Common myeloid progenitor, CD34-positive (primary cell): ENCODE data around the gene ADAM8.

Experiments
- CTCF ChIA-PET: fragments of 350-600 bp; sonication (Branson Sonifier 250); formaldehyde crosslinking; loops from one replicate; lab custom pipeline; 2021; ENCODE audit warnings: antibody characterized with exemption; lab: Charles Lee
- POLR2A ChIA-PET: fragments of 350-600 bp; sonication (Branson Sonifier 250); formaldehyde crosslinking; loops from one replicate; lab custom pipeline; 2021; ENCODE audit warnings: antibody characterized with exemption; lab: Charles Lee
- DNase-seq, 3 donors: peaks; one replicate each; pipeline versions ENCODE4 v3.0.0 to v3.0.0-alpha.2; 2013
- H3K27ac ChIP-seq, 2 experiments: 1 replicate in 1 of 2; 2 replicates in 1 of 2; pipeline ENCODE4 v1.7.0; 2013; ENCODE audit warnings: inconsistent platforms in 2 of 2, low read length in 2 of 2, mild to moderate bottlenecking in 2 of 2, low read depth in 1 of 2, moderate library complexity in 1 of 2; ENCODE audit not compliant: severe bottlenecking in 2 of 2, insufficient read depth in 1 of 2, poor library complexity in 1 of 2
- H3K27me3 ChIP-seq, 5 experiments: replicated peaks in 2 of 5; 1 replicate in 3 of 5; 2 replicates in 2 of 5; pipeline versions ENCODE4 v1.6.1 to v1.7.0; 2013; ENCODE audit warnings: low read length in 4 of 5, mild to moderate bottlenecking in 2 of 5, moderate library complexity in 2 of 5, inconsistent platforms in 1 of 5; ENCODE audit not compliant: insufficient read depth in 5 of 5, control insufficient read depth in 4 of 5
- H3K36me3 ChIP-seq, 4 experiments: 1 replicate in 2 of 4; 2 replicates in 2 of 4; pipeline versions ENCODE4 v1.6.1 to v1.7.0; 2013; ENCODE audit warnings: low read length in 3 of 4, control low read depth in 1 of 4, mild to moderate bottlenecking in 1 of 4; ENCODE audit not compliant: control insufficient read depth in 4 of 4, insufficient read depth in 4 of 4
- H3K4me1 ChIP-seq, 4 experiments: 1 replicate in 3 of 4; 2 replicates in 1 of 4; pipeline versions ENCODE4 v1.6.1 to v1.7.1; 2013; ENCODE audit warnings: low read length in 3 of 4, mild to moderate bottlenecking in 3 of 4, control low read depth in 1 of 4, inconsistent platforms in 1 of 4, moderate library complexity in 1 of 4; ENCODE audit not compliant: control insufficient read depth in 4 of 4, insufficient read depth in 4 of 4; ENCODE audit errors: control extremely low read depth in 1 of 4
- H3K4me3 ChIP-seq, 7 experiments: 1 replicate in 4 of 7; 2 replicates in 3 of 7; pipeline versions ENCODE4 v1.5.1 to v1.7.0; 2013; ENCODE audit warnings: mild to moderate bottlenecking in 7 of 7, low read length in 6 of 7, moderate library complexity in 6 of 7, inconsistent platforms in 2 of 7, low read depth in 2 of 7, control low read depth in 1 of 7; ENCODE audit not compliant: insufficient read depth in 4 of 7, control insufficient read depth in 1 of 7; ENCODE audit errors: extremely low read depth in 1 of 7
- H3K9me3 ChIP-seq, 5 experiments: 1 replicate in 4 of 5; 2 replicates in 1 of 5; pipeline versions ENCODE4 v1.6.1 to v1.7.1; 2013; ENCODE audit warnings: low read length in 4 of 5, mild to moderate bottlenecking in 2 of 5, inconsistent platforms in 1 of 5, low read depth in 1 of 5, moderate library complexity in 1 of 5; ENCODE audit not compliant: control insufficient read depth in 4 of 5, insufficient read depth in 2 of 5; ENCODE audit errors: control extremely low read depth in 1 of 5
- WGBS: methylation state at CpG from one replicate; pipeline ENCODE4 v1.1.5; 2013; ENCODE audit not compliant: insufficient coverage; 5-methylcytosine and 5-hydroxymethylcytosine counted together

Gene ADAM8

DNA sequence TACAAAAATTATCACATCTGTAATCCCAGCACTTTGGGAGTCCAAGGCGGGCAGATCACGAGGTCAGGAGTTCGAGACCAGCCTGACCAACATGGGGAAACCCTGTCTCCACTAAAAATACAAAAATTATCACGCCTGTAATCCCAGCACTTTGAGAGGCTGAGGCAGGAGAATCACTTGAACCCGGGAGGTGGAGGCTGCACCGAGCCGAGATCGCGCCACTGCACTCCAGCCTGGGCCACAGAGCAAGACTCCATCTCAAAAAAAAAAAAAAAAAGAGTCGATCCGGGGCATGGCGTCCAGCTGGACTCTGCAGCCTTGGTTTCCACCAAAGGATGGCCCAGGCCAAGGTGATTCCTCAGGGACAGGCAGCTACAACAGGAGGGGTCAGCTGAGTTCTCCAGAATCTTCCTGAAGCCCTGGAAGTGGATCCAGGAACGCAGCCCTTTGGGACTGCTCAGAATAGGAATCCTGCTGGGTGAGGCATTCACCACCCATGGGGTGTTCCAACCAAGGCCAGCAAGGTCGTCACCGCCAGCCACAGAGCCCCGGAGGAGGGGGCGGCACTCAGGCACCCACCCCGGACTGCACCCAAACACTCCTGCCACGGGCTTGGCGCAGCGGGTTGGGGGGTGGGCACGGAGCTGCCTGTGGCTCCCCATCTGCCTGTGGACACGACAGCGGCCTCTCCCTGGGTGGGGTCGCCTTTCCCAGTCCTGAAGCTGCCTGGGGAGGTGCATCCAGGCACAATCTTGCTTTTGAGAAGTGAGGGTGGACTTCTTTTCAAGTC lies 58.7 kb downstream of the ADAM8 start:
- 95% methylated on average over 13 of the region's 25 CpGs for WGBS
- H3K36me3 ChIP-seq = no peaks in the 10 kb centered on the region
- ChIA-PET POLR2A (no interaction called here), CTCF (no interaction called here)
- no peak overlapping the region for H3K4me3 ChIP-seq
- H3K4me1 ChIP-seq = no peaks in the 10 kb centered on the region
- no peak for DNase-seq
- H3K27me3 ChIP-seq = peaks cover 0 to 45% (median 10%) of the 10 kb centered on the region in 5 experiments
- no peaks in the 10 kb centered on the region for H3K9me3 ChIP-seq
- H3K27ac ChIP-seq = no peak overlapping the region

DNA sequence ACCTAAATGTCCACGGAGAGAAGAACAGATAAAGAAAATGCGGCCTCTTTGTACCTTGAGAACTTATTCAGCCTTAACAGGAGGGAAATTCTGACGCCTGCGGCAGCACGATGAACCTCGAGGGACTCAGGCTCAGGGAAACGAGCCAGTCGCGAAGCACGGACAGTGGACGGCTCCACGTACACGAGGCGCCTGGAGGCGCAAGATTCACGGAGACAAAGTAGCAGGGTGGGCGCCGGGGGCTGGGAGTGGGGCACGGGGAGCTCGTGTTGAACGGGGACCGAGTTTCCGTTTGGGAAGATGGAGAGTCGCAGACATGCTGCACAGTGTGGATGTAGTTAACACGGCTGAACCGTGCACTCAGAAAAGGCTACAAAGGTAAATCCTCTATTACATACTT lies 59.9 kb downstream of the ADAM8 start:
- Histone ChIP-seq H3K36me3 (no peaks in the 10 kb centered on the region), H3K4me1 (no peaks in the 10 kb centered on the region), H3K27me3 (peaks cover 0 to 45% (median 10%) of the 10 kb centered on the region in 5 experiments), H3K4me3 (no peak overlapping the region), H3K27ac (no peak overlapping the region), H3K9me3 (no peaks in the 10 kb centered on the region)
- ChIA-PET CTCF (interaction anchor here (0.6 kb wide), 1 partner anchor 10 kb away, joined by 3 read pairs; no protein-coding TSS in a partner anchor), POLR2A (no interaction called here)
- 85% methylated on average over 24 of the region's 26 CpGs for WGBS
- no peak for DNase-seq

DNA sequence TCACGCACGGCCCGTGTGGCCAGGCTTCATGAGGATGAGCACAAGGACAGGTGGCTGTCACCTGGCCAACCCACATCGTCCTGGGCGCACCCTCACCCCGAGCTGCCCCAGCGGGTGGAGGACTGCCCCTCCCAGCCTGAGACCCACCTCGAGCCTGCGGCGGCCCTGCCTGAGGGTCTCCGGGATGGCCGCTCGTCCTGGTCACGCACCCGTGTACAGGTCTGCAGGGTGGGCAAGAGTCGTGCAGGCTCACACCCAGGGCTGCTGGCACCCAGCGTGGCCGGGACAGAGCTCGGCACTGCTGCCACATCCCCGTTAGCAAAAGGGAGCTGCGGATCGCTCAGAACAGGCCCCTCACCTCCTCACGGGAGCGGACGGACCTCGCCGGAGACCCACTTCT lies 61.1 kb downstream of the ADAM8 start:
- Histone ChIP-seq H3K27me3 (peaks cover 0 to 39% (median 6%) of the 10 kb centered on the region in 5 experiments), H3K27ac (no peak overlapping the region), H3K4me1 (no peaks in the 10 kb centered on the region), H3K4me3 (no peak overlapping the region), H3K36me3 (no peaks in the 10 kb centered on the region), H3K9me3 (no peaks in the 10 kb centered on the region)
- CTCF ChIA-PET = no interaction called here
- POLR2A ChIA-PET = no interaction called here
- no peak for DNase-seq
- 96% methylated on average over 27 of the region's 27 CpGs for WGBS

DNA sequence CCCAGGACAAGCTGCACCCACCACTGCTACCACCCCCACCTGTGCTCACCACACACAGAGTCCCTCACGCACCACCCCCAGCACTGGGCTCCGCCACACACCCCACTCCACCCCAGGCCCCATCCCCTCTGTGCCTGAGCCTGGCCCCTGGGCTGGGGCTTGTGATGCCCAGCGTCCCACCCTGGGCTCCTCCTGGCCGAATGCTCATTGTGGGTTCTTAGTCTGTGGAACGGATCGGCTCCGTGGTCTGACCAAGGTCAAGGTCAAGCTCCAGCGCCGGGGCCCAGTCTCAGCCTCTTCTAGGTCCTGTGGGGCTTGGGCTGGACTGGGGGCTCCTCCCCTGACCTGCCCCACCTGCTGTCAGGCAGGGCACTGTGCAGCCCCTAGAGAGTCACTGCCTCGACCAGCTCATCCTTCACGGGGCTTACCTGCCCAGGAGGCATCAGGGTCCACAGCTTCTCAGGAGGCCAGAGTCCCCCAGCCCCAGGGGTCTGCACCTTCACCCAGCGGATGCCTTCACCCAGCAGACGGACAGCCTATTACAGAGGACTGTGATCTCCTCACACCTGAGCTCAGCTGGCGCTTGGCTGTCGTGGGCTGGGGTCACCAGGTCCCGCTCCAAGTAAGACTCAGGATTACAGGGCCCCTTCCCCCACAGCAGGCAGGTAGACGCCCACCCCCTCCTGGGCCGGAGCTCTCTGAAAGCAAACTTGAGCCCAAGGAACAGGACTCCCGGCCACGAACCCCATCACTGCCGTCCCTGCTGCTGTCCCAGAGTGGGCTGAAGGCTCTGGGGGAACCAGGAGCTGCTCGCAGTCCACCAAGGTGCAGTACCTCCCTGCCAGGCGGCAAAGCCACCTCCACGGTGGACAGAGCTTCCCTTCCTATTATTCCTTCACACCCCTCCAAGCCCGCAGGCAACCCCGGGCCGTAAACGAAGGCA lies 61.9 kb downstream of the ADAM8 start:
- no peaks in the 10 kb centered on the region for H3K4me1 ChIP-seq
- no peaks in the 10 kb centered on the region for H3K36me3 ChIP-seq
- no peak overlapping the region for H3K4me3 ChIP-seq
- DNase-seq = no peak
- H3K9me3 ChIP-seq = no peaks in the 10 kb centered on the region
- ChIA-PET POLR2A (no interaction called here), CTCF (interaction anchor here (1.0 kb wide), 1 partner anchor 31 kb away, joined by 3 read pairs; no protein-coding TSS in a partner anchor)
- 85% methylated on average over 20 of the region's 28 CpGs for WGBS
- peaks cover 0 to 37% (median 6%) of the 10 kb centered on the region in 5 experiments for H3K27me3 ChIP-seq
- no peak overlapping the region for H3K27ac ChIP-seq

DNA sequence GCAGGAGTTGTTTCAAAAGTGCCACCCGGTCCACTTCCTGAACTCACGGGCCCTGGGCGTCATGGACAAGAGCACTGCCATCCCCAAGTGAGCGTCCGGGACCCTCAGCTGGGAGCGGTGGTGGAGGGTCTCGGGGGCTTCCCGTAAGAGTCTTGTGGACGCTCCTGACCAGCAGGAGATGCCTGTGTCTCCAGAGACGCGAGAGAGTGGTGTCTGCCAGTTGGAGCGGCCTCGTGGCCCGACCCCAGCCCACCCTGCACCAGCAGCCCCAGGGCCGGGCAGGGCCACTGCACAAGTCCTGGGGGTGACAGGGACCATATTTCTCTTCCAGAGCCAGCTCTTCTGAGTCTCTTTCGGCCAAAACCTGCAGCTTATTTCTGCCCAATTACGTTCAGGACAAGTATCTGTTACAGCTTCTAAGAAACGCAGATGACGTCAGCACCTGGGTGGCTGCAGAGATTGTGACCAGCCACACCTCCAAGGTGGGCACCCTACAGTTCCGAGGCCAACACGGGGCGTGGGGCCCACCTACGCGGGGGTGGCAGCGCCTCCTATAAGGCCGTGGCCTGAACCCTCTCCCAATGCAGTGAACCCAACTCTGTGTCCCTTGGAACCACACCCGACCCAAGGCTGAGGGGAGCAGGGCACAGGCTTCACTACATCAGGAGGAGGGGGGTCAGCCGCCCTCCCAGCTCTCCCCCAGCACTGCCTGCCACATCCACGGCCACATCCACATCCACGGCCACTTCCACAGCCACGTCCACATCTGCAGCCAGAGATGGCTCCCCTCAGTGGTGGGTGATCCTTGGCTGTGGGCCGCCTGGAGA lies 62.8 kb downstream of the ADAM8 start:
- Histone ChIP-seq H3K36me3 (no peaks in the 10 kb centered on the region), H3K9me3 (no peaks in the 10 kb centered on the region), H3K4me3 (no peak overlapping the region), H3K27me3 (peaks cover 0 to 28% (median 0%) of the 10 kb centered on the region in 5 experiments), H3K27ac (no peak overlapping the region), H3K4me1 (no peaks in the 10 kb centered on the region)
- ChIA-PET CTCF (interaction anchor here (1.0 to 1.8 kb wide), 2 partner anchors 32 to 71 kb away, joined by 3 to 4 read pairs; no protein-coding TSS in a partner anchor), POLR2A (no interaction called here)
- no peak for DNase-seq
- WGBS = 95% methylated on average over 32 of the region's 32 CpGs

DNA sequence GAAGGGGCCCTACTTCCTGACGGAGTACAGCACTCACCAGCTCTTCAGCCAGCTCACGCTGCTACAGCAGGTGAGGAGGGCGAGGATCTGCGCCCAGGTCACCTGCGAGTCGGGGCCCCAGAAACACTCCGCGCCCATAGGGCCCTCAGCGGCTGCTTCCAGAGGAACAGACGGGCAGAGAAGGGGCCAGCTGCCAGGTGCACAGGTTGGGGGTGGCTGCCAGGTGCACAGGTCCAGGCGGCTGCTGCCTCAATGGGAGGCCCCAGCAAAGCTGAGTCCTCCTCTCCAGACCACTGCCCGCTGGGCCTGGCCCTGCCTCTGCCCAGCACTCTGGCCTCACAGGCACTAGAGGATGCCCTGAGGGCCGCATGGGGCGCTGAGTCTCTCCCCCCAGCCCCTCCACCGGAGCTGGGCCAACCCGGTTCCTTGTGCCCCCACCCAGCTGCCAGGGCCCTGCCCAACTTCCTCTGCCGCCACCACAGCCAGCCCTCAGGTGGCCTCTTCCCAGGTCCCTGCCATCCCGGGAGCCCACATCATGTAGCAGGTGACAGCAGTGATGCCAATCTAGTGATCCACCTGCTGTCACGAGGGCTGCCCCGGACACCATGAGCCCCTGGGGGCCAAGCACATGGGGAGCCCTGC lies 63.7 kb downstream of the ADAM8 start:
- ChIA-PET POLR2A (no interaction called here), CTCF (interaction anchor here (1.8 kb wide), 1 partner anchor 70 kb away, joined by 4 read pairs; no protein-coding TSS in a partner anchor)
- DNase-seq = no peak
- H3K27me3 ChIP-seq = peaks cover 0 to 19% (median 0%) of the 10 kb centered on the region in 5 experiments
- H3K4me1 ChIP-seq = no peaks in the 10 kb centered on the region
- no peaks in the 10 kb centered on the region for H3K36me3 ChIP-seq
- WGBS = 84% methylated on average over 16 of the region's 20 CpGs
- H3K27ac ChIP-seq = no peak overlapping the region
- no peaks in the 10 kb centered on the region for H3K9me3 ChIP-seq
- H3K4me3 ChIP-seq = no peak overlapping the region
